ENCODE results near the gene TOMM6. TPM values are rescaled to one million over a fixed set of nuclear protein-coding genes. Genes with fewer than 3 reads are reported as not detected.

Gene TOMM6
- total RNA-seq, 1 donor, result 131 TPM

GRCh38 chr6:41755895-41756294 lies 31.6 kb upstream of the TOMM6 start:
- no peak for TF ChIP-seq CTCF (IDR thresholded peaks at IDR 0.05; ENCODE audit: insufficient read depth, low read length)
- DNase-seq (ENCODE audit: low read depth), result no peak
- no peak overlapping the region for H3K4me3 ChIP-seq (ENCODE audit: low read depth, low read length)

GRCh38 chr6:41756354-41756753 lies 31.1 kb upstream of the TOMM6 start:
- no peak for DNase-seq (ENCODE audit: low read depth)
- H3K4me3 ChIP-seq (ENCODE audit: low read depth, low read length), result no peak overlapping the region
- TF ChIP-seq CTCF (IDR thresholded peaks at IDR 0.05; ENCODE audit: insufficient read depth, low read length), result no peak

- no peak for TF ChIP-seq CTCF (IDR thresholded peaks at IDR 0.05; ENCODE audit: insufficient read depth, low read length)
- H3K4me3 ChIP-seq (ENCODE audit: low read depth, low read length), result no peak overlapping the region
- DNase-seq (ENCODE audit: low read depth), result no peak
These were observed 30.2 kb upstream of the TOMM6 start for GRCh38 chr6:41757271-41757670.

- DNase-seq (ENCODE audit: low read depth), result no peak
- TF ChIP-seq CTCF (IDR thresholded peaks at IDR 0.05; ENCODE audit: insufficient read depth, low read length), result no peak
- H3K4me3 ChIP-seq (ENCODE audit: low read depth, low read length), result no peak overlapping the region
These were observed 29.4 kb upstream of the TOMM6 start for GRCh38 chr6:41757931-41758640.

GRCh38 chr6:41758641-41759035 lies 28.9 kb upstream of the TOMM6 start:
- TF ChIP-seq CTCF (IDR thresholded peaks at IDR 0.05; ENCODE audit: insufficient read depth, low read length), result no peak
- DNase-seq (ENCODE audit: low read depth), result no peak

GRCh38 chr6:41759106-41759904 lies 28.2 kb upstream of the TOMM6 start:
- no peak for TF ChIP-seq CTCF (IDR thresholded peaks at IDR 0.05; ENCODE audit: insufficient read depth, low read length)
- no peak for DNase-seq (ENCODE audit: low read depth)
- H3K4me3 ChIP-seq (ENCODE audit: low read depth, low read length), result no peak overlapping the region

More at GRCh38 chr6:41758641-41759035, 28.9 kb upstream of the TOMM6 start:
- no peak overlapping the region for H3K4me3 ChIP-seq (ENCODE audit: low read depth, low read length)

Data from fibroblast of the aortic adventitia (primary cell).